GM18861 (cell line): ENCODE measurements around the gene SYMPK.
A peak's percentile ranks its signal among the peaks of the same experiment; 100 is the strongest.

Experiments used
- ATAC-seq: cut with Tn5 transposase; IDR thresholded peaks from one replicate; pipeline ENCODE4 v1.9.1; 2021; ENCODE audit not compliant: unreplicated experiment

The SYMPK gene

DNA sequence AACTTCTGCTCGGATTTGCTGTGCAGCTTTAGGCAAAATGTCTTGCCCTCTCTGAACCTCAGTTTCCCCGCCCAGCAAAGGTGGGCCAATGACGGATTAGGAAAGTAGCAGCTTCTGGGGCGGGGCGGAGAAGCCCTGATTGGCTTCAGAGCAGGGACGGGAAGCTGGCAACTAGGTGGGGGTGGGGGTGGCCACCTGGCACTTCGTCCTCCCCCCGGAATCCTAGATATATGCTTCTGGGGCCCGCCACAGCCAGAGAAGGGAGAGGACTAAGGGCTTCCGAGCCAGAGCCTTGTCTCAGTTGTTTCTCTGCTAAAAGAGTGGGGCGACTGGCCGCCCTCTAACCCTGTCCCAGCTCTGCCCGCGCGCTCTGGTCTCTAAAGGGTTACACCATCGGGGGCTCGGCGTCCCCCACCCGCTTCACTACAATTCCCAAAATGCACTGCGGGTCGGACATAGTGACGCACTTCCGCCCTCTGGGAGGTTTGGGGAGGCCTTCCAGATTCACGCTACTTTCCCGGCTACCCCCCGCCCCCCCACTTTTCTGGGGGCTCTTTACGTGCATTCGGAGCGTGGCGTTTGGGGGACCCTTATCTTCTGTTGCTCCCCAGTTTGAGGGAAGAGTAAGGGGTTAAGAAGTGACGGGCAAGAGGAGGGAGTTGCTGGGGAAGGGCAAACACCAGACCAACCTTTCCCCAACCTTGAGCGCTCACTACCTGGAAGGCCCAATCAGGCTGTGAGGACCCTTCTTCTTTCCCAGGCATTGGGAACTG, 23.7 kb upstream of the SYMPK start:
- peak; percentile 37 for ATAC-seq

DNA sequence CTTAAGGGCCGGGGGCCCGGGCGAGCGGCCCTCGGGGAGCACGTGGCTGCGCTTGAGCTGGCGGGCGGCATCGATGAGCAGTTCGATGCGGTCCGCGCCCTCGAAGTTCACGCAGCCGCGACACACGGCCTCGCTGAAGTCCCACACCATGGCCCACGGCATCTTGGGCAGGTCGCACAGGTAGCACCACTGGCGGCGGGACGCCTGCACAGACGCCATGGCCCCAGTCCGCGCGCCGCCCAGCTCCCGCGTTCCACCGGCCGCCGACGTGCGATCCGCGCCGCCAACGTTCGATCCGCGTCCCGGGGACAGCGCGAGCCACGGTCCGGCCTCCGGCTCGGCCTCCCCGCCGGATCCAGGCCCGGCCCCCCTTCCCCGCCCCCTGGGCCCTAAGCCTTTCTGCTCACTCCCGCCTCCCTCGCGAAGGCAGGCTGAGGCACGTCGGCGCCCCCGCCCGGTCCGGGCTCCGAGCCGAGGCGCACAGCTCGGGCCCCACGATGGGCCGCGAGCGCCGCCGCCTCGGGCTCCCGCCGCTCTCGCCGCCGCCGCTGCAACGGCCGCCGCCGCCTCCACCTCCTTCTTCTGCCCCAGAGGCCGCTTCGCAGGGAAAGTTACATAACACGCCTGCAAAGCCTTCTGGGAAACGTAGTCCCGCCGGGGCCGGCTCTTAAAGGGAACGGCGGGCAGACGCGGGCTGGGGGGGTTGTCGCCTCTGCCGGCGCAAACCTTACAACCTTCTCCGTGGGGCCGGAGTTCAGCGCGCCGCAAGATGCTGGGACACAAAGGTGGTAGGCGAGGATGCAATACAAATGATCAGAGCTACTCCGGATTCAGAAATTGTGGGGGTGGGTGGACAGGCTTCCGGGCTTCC, 22.8 kb upstream of the SYMPK start, which contains the start of gene IRF2BP1:
Gene IRF2BP1, minus strand, starts transcription at position 586 of the 871 bp plus-strand sequence. Its CDS starts 367 bp downstream, at position 219.
- ATAC-seq, result peak; percentile 43

DNA sequence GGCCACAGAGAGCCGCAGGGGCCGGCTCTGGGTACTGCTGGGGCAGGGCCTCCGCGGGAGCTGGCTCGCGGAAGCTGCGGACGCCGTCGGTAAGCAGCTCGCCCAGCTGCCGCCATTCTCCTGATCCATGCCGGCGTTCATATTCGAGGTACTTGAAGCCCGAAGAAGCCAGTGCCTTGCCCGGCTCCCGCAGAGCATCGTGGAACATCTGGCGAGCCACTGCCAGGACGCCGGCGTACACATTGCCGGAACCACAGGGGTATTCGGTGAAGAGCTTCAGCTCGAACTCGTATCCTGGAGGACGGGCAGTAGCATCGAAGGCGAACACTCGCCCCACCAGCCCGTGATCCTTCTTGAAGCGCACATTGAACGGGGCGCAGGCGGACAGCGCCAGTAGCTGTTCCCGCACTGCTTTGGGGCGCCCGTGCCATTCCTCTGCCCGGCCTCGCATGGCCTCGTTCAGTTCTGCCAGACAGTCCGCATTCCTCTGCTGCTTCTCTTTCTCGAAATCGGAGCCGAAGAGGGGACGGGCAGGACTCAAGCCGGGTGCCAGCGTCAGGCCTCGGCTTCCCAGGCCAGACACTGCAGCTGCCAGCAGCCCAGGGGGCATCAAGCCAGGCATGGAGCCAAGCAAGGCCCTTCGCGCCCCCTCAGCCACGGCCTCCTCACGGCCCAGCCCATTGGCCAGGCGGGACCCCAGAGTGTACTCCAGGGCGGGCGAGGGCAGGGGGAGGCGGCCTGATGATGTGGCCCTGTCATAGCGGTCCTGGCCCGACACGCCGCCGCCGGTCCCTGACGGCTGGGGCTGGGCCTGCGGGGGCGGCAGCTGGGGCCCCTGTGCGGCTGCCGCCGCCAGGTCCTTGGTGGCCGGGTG, 22.0 kb upstream of the SYMPK start:
- no peak for ATAC-seq

DNA sequence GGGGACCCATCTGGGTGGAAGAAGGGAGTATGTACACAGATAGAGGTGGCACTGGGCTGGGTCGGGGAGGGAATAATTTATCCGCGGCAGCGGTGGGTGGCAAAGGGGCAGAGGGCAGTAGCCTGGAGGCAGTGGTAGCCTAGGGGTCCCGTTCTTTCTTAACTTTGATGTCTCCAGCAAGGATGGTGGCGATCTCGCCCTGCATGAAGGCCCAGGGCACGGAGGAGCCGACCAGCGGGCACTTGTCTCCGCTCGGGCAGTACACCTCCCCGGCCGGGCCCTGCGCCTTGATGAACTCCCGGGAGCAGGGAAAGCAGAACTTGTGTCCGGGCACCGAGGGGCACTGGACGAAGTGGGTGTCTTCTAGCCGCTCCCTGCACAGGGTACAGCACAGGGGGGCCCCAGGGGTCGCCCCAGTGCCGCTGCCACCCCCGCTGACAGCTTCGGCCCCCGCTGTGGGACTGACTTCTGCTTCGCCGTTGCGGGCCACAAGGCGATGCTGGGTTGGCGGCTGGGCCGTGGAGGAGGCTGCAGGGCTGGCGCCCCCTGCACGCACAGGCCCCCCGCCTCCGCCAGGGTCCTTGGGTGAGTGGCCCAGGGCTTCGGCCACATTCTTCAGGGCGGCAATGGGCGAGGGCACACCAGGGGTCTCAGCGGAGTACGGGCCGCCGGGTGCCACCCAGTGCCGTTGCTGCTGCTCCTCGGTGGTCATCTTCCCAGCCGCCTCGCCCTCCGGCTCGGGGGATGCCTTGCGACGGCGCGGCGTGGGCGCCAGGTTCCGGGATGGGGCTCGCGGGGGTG, 21.1 kb upstream of the SYMPK start:
- ATAC-seq, result no peak

DNA sequence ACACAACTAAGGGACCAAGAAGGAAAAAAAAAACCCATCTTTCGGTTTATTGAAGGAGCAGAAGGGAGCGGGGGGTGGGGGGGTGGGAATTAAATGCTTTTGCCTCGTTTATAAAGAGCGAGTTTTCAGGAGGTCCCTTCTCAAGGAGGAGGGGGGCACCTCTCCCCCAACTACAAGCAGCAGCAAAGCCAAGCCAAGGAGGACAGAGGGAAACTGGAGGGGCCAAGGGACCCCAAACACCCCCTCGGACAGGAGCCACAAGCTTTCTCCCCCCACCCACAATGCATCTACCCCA, 20.6 kb upstream of the SYMPK start:
- no peak for ATAC-seq

DNA sequence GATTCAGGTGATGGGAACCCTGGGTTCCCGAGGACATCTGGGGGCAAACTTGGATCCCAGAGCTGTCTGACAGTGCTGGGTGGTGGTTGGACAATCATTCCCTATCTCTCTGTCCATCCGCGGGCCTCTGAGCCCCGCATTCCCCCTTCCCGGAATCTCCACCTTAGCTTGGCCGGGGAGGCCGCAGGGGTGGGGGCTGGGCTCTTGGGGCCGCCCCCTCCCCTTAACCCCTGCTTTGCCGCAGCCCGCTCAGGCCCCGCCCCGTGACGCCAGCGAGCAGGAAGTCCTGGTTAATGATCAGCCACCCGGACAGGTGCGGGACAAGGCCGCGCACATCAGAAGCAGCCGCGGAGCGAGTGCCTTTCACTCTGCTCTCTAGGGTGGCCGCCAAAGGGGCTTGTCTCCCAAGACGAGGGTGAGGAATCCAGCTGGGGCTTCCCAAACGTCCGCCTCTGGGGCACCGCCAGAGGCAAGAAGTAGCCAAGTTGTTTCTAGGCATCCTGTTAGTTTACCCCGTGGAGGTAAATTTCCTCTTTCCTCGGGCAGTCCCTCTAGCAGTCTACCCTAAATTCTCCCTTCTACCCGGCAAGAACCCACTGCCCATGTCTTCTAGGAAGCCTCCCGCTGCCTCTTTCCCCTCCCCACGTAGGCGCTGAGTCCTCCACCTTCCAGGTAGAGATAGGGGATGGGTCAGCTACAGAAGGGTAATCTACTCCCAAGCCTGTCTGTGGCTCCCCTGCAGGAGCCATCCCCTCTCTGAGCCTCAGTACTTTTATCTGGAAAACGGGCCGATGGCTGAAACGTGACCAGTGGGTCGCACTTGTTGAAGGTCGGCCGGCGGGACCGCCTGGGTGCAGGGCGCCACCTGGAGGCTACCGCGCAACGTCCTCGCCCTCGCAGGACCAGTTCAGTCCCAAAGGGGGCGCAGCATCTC, 20.0 kb upstream of the SYMPK start:
- no peak for ATAC-seq

DNA sequence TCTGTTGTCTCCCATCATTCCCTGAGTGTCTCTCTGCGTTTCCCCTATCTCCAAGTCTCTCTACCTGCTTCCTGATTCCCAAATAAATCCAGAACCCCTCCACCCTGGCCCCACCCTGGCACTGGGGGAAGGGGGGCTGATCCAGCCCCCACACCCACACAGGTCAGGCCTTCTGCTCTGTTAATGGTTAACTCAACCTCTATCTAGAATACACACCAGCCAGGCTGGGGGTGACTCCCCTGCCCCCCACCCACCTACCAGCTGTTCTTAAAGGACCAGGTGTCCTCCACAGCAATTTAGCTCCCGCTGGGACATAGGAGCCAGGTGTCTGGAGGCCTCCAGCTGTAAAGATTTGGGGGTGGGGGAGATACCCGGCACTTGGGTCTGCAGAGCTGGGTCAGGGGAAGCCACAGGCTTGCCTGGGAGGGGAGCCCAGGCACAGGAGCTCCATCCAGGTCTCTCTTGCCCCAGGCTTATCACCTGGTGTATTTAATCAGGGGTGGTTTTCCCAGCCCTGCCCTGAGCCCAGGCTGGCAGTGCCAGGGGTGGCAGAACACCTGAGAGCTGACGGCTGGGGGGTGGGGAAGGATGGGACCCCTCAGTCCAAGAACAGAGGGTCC, 19.1 kb upstream of the SYMPK start:
- ATAC-seq, result no peak

DNA sequence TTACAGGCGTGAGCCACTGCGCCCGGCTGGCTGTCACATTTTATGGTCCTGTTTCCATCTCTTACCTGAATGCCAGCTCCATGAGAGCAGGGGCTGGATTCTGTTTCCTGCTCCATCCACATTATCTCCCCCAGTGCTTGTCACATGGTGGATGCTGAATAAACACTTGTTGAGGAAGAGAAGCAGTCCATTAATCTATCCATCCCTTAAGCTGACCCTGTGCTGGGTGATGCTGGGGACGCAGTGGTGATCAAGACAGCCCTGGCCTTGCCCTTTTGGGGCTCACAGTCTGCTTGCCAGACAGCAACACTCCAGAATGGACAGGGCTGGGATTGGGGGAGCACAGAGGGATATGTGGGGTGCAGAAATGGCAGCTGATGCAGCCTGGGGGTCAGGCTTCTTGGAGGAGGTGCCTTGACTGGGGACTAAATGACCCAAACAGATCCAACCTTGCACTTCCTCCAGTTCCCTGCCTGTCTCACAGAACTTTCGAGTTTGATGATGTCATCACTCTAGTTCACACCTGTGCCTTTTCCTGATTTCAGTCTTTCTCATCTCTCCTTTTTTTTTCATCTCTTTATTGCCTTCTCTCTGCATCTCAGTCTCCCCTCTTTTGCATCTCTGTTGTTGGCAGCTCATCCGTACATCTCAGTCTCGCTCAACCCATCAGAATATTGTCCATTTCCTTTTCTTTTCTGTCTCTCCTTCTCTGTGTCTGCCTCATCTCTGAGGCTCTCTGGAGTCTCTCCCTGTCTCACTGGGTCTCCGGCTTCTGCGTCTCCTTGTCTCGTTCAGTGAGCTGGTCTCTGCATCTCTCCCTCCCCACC, 18.3 kb upstream of the SYMPK start:
- no peak for ATAC-seq

DNA sequence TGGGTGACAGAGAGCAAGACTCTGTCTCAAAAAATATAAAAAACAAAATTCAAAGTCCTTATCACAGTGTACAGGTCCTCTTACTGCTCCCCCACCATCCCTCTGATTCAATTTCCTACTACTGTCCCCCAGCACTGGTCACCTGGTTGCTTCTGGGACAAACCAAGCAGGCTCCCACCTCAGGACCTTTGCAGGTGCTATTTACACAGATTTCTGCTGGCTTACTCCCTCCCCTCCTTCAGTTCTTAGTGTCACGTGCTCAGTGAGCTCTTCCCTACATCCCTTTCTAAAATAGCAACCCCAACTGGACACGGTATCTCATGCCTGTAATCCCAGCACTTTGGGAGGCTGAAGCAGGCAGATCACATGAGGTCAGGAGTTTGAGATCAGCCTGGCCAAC, 17.0 kb upstream of the SYMPK start:
- no peak for ATAC-seq

DNA sequence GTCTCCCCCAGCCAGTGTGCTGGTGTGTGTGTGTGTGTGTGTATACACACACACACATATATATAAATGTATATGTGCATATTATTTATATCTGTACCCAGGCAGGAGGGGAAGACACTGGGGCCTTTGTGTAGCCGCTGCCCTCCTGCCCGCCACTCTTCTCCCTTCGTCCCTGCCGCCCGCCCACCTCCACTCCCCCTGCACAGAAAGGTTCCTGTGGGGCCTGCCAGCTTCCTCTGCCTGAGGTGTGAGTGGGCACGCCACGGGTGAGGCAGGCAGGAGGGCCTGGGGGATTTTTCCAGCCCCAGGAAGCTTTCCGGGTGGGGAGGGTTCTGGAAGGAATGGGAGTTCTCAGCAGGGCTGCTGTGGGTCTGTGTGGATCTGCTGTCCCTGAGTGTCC, 16.1 kb upstream of the SYMPK start:
- ATAC-seq, result no peak

DNA sequence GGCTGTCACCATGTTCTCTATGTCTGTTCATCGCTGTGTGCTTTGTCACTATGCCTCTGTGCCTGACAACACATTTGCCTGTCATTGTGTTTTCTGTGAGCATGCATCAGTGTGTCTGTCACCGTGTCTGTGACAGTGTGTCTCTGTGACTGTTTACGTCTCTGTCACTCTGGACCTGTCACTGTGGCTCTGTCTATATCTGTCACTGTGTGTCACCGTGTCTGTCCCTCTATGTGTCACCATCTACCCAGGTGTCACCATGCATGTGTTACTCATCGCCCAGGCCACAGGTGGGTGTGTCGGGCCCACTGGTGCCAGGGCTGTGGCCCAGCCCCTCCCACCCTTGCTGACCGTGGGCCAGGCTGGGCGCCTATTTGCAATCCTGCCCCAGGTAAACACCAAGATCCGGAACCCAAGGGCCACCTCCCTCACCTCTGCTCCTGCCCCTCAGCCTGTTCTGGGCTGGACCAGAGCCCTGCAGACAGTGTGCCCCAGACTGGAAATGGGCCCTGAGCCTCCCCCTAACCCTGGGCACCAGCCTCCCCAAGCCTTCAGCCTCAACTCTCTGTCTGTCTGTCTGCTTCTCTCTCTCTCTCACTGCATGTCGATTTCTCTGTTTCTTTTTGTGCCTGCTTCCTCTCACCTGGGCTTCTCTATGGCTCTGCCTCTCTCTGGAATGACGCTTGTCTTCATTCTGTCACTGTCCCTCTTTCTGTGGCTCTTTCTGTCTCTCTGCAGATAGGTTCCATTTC, 15.3 kb upstream of the SYMPK start:
- no peak for ATAC-seq

DNA sequence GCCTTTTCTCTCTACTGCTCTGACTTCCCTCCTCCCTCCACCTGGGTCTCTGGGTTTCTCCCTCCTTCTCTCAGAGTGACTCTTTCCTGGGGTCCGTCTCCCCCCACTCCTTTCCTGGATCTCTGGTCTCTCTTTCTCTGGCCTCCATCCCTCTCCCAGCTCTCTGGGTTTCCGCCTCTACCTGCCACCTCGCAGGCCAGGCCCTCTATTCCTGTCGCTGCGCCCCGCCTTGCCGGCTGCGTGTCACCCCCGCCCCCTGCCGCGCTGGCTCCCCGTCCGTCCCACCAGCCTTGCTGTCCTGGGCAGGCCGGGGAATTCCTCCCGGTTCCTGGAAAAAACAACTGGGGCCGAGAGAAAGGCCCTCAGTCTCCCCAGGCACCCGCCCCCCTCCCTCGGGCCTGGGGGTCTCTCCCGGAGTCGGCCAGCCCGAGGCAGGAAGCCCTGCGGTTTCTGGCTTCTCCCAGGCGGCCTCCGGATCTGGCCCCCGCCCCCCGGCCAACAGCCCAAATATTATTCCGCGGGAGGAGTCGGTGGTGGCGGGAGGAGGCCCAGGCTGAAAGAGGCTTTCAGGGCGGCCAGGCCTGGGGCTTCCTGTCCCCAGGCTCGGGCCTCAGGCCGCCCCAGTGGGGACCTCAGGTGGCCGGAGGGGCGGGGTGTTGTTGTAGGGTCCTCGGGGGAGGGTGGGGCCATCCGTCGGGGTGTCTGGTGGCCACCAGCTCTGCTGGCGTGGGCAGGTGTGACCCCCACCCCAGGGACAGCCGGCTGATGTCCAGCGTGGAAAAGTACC, 13.7 kb upstream of the SYMPK start:
- ATAC-seq, result no peak

DNA sequence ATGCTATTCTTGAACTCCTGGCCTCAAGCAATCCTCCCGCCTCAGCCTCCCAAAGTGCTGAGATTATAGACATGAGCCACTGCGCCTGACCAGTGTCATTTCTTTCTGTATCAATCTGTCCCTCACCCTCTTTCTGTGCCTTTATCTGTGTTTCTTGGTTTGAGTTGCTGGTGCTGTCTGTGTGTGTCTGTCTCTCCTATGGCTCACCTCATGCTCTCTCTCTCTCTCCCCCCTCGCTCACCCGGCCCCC, 13.1 kb upstream of the SYMPK start:
- ATAC-seq, result no peak

DNA sequence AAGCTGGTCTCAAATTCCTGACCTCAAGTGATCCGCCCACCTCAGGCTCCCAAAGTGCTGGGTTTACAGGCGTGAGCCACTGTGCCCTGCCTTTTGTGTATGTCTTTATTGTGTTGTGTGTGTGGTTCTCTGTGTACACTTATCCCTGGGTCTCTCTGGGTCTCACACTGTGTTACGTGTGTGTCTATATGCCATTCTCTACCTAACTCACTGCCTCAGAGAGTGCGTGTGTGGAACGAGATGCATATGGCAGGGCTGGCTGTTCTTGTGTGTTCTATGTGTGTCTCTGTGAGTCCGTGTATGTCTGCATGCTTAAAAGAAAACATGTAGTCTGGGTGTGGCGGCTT, 11.6 kb upstream of the SYMPK start:
- no peak for ATAC-seq

DNA sequence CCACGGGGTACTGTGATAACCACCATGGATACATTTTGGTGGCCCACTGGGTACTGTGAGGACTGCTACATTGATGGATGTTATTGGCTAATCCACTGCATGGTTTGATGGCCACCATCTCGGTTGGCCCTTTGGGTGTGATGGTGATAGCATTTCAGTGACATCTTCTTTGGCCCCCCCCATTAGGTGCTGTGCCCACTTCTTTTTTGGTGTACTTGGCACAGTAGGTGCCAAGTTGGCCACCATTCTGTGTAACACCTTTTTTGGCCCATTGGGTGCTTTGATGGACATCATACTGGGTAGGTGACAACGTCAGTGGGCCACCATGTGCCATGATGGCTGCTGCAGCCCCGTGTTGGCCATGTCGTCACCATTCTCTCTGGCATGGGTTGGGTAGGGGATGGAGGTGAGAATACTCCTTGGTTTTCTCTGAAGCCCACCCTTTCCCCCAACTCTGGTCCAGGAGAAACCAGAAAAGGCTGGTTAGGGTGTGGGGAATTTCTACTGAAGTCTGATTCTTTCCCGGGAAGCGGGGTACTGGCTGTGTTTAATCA, 10.3 kb upstream of the SYMPK start:
- no peak for ATAC-seq

DNA sequence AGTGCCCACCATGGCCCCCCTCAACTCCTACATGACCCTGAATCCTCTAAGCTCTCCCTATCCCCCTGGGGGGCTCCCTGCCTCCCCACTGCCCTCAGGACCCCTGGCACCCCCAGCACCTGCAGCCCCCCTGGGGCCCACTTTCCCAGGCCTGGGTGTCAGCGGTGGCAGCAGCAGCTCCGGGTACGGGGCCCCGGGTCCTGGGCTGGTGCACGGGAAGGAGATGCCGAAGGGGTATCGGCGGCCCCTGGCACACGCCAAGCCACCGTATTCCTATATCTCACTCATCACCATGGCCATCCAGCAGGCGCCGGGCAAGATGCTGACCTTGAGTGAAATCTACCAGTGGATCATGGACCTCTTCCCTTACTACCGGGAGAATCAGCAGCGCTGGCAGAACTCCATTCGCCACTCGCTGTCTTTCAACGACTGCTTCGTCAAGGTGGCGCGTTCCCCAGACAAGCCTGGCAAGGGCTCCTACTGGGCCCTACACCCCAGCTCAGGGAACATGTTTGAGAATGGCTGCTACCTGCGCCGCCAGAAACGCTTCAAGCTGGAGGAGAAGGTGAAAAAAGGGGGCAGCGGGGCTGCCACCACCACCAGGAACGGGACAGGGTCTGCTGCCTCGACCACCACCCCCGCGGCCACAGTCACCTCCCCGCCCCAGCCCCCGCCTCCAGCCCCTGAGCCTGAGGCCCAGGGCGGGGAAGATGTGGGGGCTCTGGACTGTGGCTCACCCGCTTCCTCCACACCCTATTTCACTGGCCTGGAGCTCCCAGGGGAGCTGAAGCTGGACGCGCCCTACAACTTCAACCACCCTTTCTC, 9.4 kb upstream of the SYMPK start:
- no peak for ATAC-seq
